BLaER1 treated with 17β-estradiol and CSF1 and Interleukin-3, amounts not matched to agents 10 nM and 100 nM (cell line): Measurements from ENCODE around the gene ACE.

Source experiments
- H3K27ac ChIP-seq, 11 experiments: shearing (Covaris generic); formaldehyde crosslinking; 2 replicates each; pipeline ENCODE4 v1.8.1; 2022
- H3K27me3 ChIP-seq, 11 experiments: shearing (Covaris generic); formaldehyde crosslinking; 2 replicates each; pipeline ENCODE4 v1.8.1; 2022
- H3K36me3 ChIP-seq, 11 experiments: shearing (Covaris generic); formaldehyde crosslinking; 2 replicates each; pipeline ENCODE4 v1.8.1; 2022
- H3K4me1 ChIP-seq, 10 experiments: shearing (Covaris generic); formaldehyde crosslinking; 2 replicates each; pipeline ENCODE4 v1.8.1; 2022
- H3K4me2 ChIP-seq, 11 experiments: shearing (Covaris generic); formaldehyde crosslinking; 2 replicates each; pipeline ENCODE4 v1.8.1; 2022
- H3K4me3 ChIP-seq, 10 experiments: shearing (Covaris generic); formaldehyde crosslinking; 2 replicates each; pipeline ENCODE4 v1.8.1; 2022
- H3K9ac ChIP-seq, 11 experiments: shearing (Covaris generic); formaldehyde crosslinking; 2 replicates each; pipeline ENCODE4 v1.8.1; 2022
- H3K9me3 ChIP-seq, 11 experiments: shearing (Covaris generic); formaldehyde crosslinking; replicated peaks in 1 of 11; 2 replicates each; pipeline ENCODE4 v1.8.1; 2022
- H4K20me1 ChIP-seq, 11 experiments: shearing (Covaris generic); formaldehyde crosslinking; 2 replicates each; pipeline ENCODE4 v1.8.1; 2022
- Cebpa-rat ChIP-seq, 11 experiments: shearing (Covaris generic); IDR thresholded peaks; 2 replicates each; pipeline ENCODE4 v1.8.1; 2022

Gene ACE

GRCh38 chr17:63506627-63507026, 29.8 kb downstream of the ACE start:
- peaks cover 0 to 36% (median 5%) of the 10 kb centered on the region in 10 experiments; a peak in 9 of 20 replicates for H3K4me1 ChIP-seq
- no peaks in the 10 kb centered on the region for H3K27me3 ChIP-seq
- no peaks in the 10 kb centered on the region for H3K36me3 ChIP-seq
- no peak overlapping the region for H3K4me2 ChIP-seq
- H3K4me3 ChIP-seq, result no peak overlapping the region
- H3K9ac ChIP-seq, result no peak overlapping the region
- H3K27ac ChIP-seq, result no peak overlapping the region
- peaks cover 7 to 19% (median 13%) of the 10 kb centered on the region in 11 experiments; a peak in 18 of 22 replicates for H3K9me3 ChIP-seq
- no peaks in the 10 kb centered on the region for H4K20me1 ChIP-seq
- no peak for TF ChIP-seq Cebpa-rat (IDR thresholded peaks at IDR 0.05)

- no peak overlapping the region for H3K27ac ChIP-seq
- H4K20me1 ChIP-seq, result 0 out of 22 replicates have a peak, but pooled peaks cover 0 to 3% (median 0%) of the 10 kb centered on the region in 11 experiments
- H3K9ac ChIP-seq, result no peak overlapping the region
- no peak overlapping the region for H3K4me3 ChIP-seq
- no peak for TF ChIP-seq Cebpa-rat (IDR thresholded peaks at IDR 0.05)
- peaks cover 0 to 3% (median 0%) of the 10 kb centered on the region in 11 experiments; a peak in 2 of 22 replicates for H3K9me3 ChIP-seq
- H3K27me3 ChIP-seq, result no peaks in the 10 kb centered on the region
- no peak overlapping the region for H3K4me2 ChIP-seq
- no peaks in the 10 kb centered on the region for H3K36me3 ChIP-seq
- no peaks in the 10 kb centered on the region for H3K4me1 ChIP-seq
Measured at GRCh38 chr17:63511331-63511730, 34.5 kb downstream of the ACE start.

GRCh38 chr17:63512388-63512787, 35.5 kb downstream of the ACE start:
- no peaks in the 10 kb centered on the region for H3K27me3 ChIP-seq
- no peak overlapping the region for H3K27ac ChIP-seq
- no peak overlapping the region for H3K4me2 ChIP-seq
- 0 out of 22 replicates have a peak, but pooled peaks cover 0 to 3% (median 0%) of the 10 kb centered on the region in 11 experiments for H4K20me1 ChIP-seq
- no peak overlapping the region for H3K9ac ChIP-seq
- no peak overlapping the region for H3K4me3 ChIP-seq
- TF ChIP-seq Cebpa-rat (IDR thresholded peaks at IDR 0.05), result no peak
- no peaks in the 10 kb centered on the region for H3K9me3 ChIP-seq
- H3K4me1 ChIP-seq, result no peaks in the 10 kb centered on the region
- no peaks in the 10 kb centered on the region for H3K36me3 ChIP-seq

GRCh38 chr17:63512896-63513644, 36.2 kb downstream of the ACE start:
- H3K4me2 ChIP-seq, result no peak overlapping the region
- TF ChIP-seq Cebpa-rat (IDR thresholded peaks at IDR 0.05), result no peak
- H3K27me3 ChIP-seq, result no peaks in the 10 kb centered on the region
- 0 out of 22 replicates have a peak, but pooled peaks cover 0 to 3% (median 0%) of the 10 kb centered on the region in 11 experiments for H4K20me1 ChIP-seq
- no peak overlapping the region for H3K27ac ChIP-seq
- no peak overlapping the region for H3K4me3 ChIP-seq
- no peaks in the 10 kb centered on the region for H3K9me3 ChIP-seq
- no peaks in the 10 kb centered on the region for H3K36me3 ChIP-seq
- no peak overlapping the region for H3K9ac ChIP-seq
- no peaks in the 10 kb centered on the region for H3K4me1 ChIP-seq

- Histone ChIP-seq H3K27me3 (no peaks in the 10 kb centered on the region), H3K9me3 (no peaks in the 10 kb centered on the region), H4K20me1 (peaks cover 0 to 8% (median 0%) of the 10 kb centered on the region in 11 experiments; a peak in 1 of 22 replicates), H3K9ac (no peak overlapping the region), H3K4me3 (no peak overlapping the region), H3K27ac (no peak overlapping the region), H3K4me1 (no peaks in the 10 kb centered on the region), H3K36me3 (no peaks in the 10 kb centered on the region), H3K4me2 (no peak overlapping the region)
- TF ChIP-seq Cebpa-rat (IDR thresholded peaks at IDR 0.05), result no peak
Measured at GRCh38 chr17:63514477-63514876, 37.6 kb downstream of the ACE start.

- H3K9ac ChIP-seq, result no peak overlapping the region
- no peak overlapping the region for H3K27ac ChIP-seq
- no peaks in the 10 kb centered on the region for H3K27me3 ChIP-seq
- H3K4me3 ChIP-seq, result no peak overlapping the region
- H3K4me2 ChIP-seq, result no peak overlapping the region
- no peaks in the 10 kb centered on the region for H3K9me3 ChIP-seq
- H4K20me1 ChIP-seq, result peaks cover 0 to 12% (median 0%) of the 10 kb centered on the region in 11 experiments; a peak in 1 of 22 replicates
- TF ChIP-seq Cebpa-rat (IDR thresholded peaks at IDR 0.05), result no peak
- H3K36me3 ChIP-seq, result no peaks in the 10 kb centered on the region
- H3K4me1 ChIP-seq, result no peaks in the 10 kb centered on the region
Measured at GRCh38 chr17:63514974-63515373, 38.1 kb downstream of the ACE start.

GRCh38 chr17:63515426-63515825, 38.6 kb downstream of the ACE start:
- TF ChIP-seq Cebpa-rat (IDR thresholded peaks at IDR 0.05), result no peak
- no peak overlapping the region for H3K27ac ChIP-seq
- no peak overlapping the region for H3K9ac ChIP-seq
- H3K9me3 ChIP-seq, result no peaks in the 10 kb centered on the region
- H3K27me3 ChIP-seq, result no peaks in the 10 kb centered on the region
- H3K4me1 ChIP-seq, result no peaks in the 10 kb centered on the region
- H4K20me1 ChIP-seq, result peaks cover 0 to 17% (median 0%) of the 10 kb centered on the region in 11 experiments; a peak in 2 of 22 replicates
- H3K36me3 ChIP-seq, result no peaks in the 10 kb centered on the region
- no peak overlapping the region for H3K4me3 ChIP-seq
- H3K4me2 ChIP-seq, result no peak overlapping the region

GRCh38 chr17:63516910-63517824, 40.3 kb downstream of the ACE start:
- Histone ChIP-seq H3K27ac (no peak overlapping the region), H3K9me3 (no peaks in the 10 kb centered on the region), H3K4me1 (no peaks in the 10 kb centered on the region), H3K27me3 (no peaks in the 10 kb centered on the region), H4K20me1 (peaks cover 0 to 32% (median 0%) of the 10 kb centered on the region in 11 experiments; a peak in 6 of 22 replicates), H3K4me2 (no peak overlapping the region), H3K36me3 (no peaks in the 10 kb centered on the region), H3K9ac (no peak overlapping the region), H3K4me3 (no peak overlapping the region)
- no peak for TF ChIP-seq Cebpa-rat (IDR thresholded peaks at IDR 0.05)

- Histone ChIP-seq H3K27ac (no peak overlapping the region), H3K27me3 (no peaks in the 10 kb centered on the region), H3K36me3 (no peaks in the 10 kb centered on the region), H4K20me1 (peaks cover 0 to 32% (median 0%) of the 10 kb centered on the region in 11 experiments; a peak in 8 of 22 replicates), H3K4me1 (no peaks in the 10 kb centered on the region), H3K4me2 (no peak overlapping the region), H3K9me3 (no peaks in the 10 kb centered on the region), H3K4me3 (no peak overlapping the region), H3K9ac (no peak overlapping the region)
- TF ChIP-seq Cebpa-rat (IDR thresholded peaks at IDR 0.05), result no peak
Measured at GRCh38 chr17:63517825-63518534, 41.1 kb downstream of the ACE start.
